GM18498 (cell line): ENCODE results near the gene ALOX12.
"Not testable (repeated sequence)": the region's sequence is repeated elsewhere in the genome, so short reads cannot be mapped to it uniquely, and the experiment has no call there.

ENCODE experiments used
- ATAC-seq: cut with Tn5 transposase; IDR thresholded peaks from one replicate; pipeline ENCODE4 v1.9.1; 2021; ENCODE audit warnings: mild to moderate bottlenecking, moderate library complexity; ENCODE audit not compliant: unreplicated experiment

The ALOX12 gene

GRCh38 chr17:7043497-7044198, 47.8 kb downstream of the ALOX12 start, which contains the start of gene SLC16A11:
Gene SLC16A11 (minus strand): TSS chr17:7044092. CDS start chr17:7043513, 579 bp downstream.
- no peak for ATAC-seq

- no peak for ATAC-seq
Measured at GRCh38 chr17:7045492-7046126, 49.8 kb downstream of the ALOX12 start.

DNA sequence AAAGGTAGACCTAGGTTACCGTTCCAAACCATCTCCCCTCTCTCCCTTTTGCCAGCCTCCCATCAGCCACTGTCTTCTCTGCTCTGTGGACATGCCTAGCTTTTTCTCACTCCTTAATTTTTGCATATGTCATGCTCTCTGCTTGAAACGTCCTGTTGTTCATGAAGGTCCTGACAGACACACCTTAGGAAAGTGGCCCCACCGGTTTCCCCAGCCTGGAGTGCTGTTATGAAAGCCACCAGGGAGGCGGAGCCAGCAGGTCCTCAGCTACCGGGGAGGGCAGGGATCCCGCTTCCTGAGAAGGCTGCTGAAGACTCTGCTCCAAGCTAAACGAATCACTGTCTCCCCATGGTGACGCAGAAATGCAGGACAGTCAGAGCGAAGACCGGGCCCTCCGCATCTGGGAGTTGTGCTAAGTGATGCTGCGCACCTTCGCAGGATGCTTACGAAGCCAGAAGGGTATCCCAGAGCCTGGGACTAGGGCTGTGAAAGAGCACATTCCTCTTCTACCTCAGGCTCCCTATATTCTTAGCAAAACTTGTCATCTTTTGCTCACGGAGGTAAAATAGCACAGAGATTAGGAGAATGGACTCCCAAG, 50.4 kb downstream of the ALOX12 start:
- no peak for ATAC-seq

GRCh38 chr17:7046725-7047397, 51.0 kb downstream of the ALOX12 start:
- ATAC-seq, result not testable (repeated sequence)

- no peak for ATAC-seq
Measured at GRCh38 chr17:7047566-7047965, 51.7 kb downstream of the ALOX12 start.

- ATAC-seq, result no peak
Measured at GRCh38 chr17:7048968-7049367, 53.1 kb downstream of the ALOX12 start.

GRCh38 chr17:7050583-7050982, 54.7 kb downstream of the ALOX12 start:
- ATAC-seq, result not testable (repeated sequence)

GRCh38 chr17:7056386-7056785, 60.5 kb downstream of the ALOX12 start:
- no peak for ATAC-seq

GRCh38 chr17:7058831-7059447, 63.1 kb downstream of the ALOX12 start:
- no peak for ATAC-seq
